ENCODE measurements around the gene ADGRG7. TPM values are rescaled to one million over a fixed set of nuclear protein-coding genes. Genes with fewer than 3 reads are reported as not detected.

The ADGRG7 gene
- total and polyA plus RNA-seq, 2 of the 13 experiments (the other 11 are each of a cell fraction or from before 2014, with no cell fraction given) = not detected

DNA sequence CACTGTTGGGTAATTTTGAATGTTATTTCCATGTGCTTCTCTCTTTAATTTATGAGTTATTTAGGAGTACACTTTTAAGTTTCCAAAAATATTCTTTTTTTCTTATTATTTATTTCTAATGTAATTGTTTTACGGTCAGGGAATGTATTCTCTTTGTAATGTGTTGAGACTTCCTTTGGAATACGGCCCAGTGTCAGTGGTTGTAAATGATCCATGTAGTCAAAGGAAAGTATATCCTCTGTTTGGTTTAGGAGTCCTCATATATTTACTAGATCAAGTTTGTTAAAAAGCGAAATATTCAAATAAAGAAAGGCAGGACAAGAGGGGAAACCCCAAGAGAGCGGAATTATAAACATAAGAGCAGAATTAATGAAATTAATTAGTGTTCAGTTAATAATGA, 49.0 kb upstream of the ADGRG7 start:
- 87% methylated on average over 4 of the region's 4 CpGs for WGBS (ENCODE audit: low lambda C conversion rate)
- FAIRE-seq (no peak), ATAC-seq (no peak), DNase-seq (ENCODE audit: low spot score) (no peak)
- CTCF ChIA-PET (ENCODE audit: low intra/inter-chr PET ratio, low total read pairs) = no interaction called here
- Histone ChIP-seq H3K9me3 (ENCODE audit: low read length) (no peaks in the 10 kb centered on the region), H3K4me2 (ENCODE audit: low read depth, low read length) (no peak overlapping the region), H3K4me3 (replicated peaks in 1 of 3; ENCODE audit: insufficient read depth in 1 of 3, low read depth in 2 of 3, low read length in 3 of 3) (no peak overlapping the region), H3K4me1 (ENCODE audit: insufficient read depth, low read length) (no peaks in the 10 kb centered on the region), H3K9ac (ENCODE audit: insufficient read depth, low read depth, low read length) (no peak overlapping the region), H3K27ac (ENCODE audit: extremely low read length, insufficient read depth, low read length) (no peak overlapping the region), H3K79me2 (ENCODE audit: insufficient read depth, low read length) (no peaks in the 10 kb centered on the region), H4K20me1 (ENCODE audit: insufficient read depth, low read length) (no peaks in the 10 kb centered on the region), H3K27me3 (ENCODE audit: control insufficient read depth in 1 of 2, insufficient read depth in 2 of 2, low read length in 2 of 2) (no peaks in the 10 kb centered on the region), H3K36me3 (replicated peaks in 1 of 2; ENCODE audit: control insufficient read depth in 1 of 2, insufficient read depth in 2 of 2, low read length in 2 of 2) (0 out of 5 replicates have a peak, but pooled peaks cover 0 to 4% of the 10 kb centered on the region in 2 experiments), H2AFZ (ENCODE audit: low read length) (no peak overlapping the region)
- in situ Hi-C loops (cut with HindIII; ENCODE audit: extremely low pct_ligation_motif_present, low pct_unique_long_range_greater_than_20kb) = no loop called here
- POLR2A ChIA-PET = no interaction called here
- intact Hi-C loops (cut with micrococcal nuclease; ENCODE audit: unreplicated experiment) = no loop called here
- no TSS peak for BruUV-seq (replicated peaks)
- no peak for TF ChIP-seq ZNF33A (CRISPR knock-in tag; IDR thresholded peaks at IDR 0.05; ENCODE audit: borderline replicate concordance)
- TF ChIP-seq SMAD1 (CRISPR knock-in tag; IDR thresholded peaks at IDR 0.05; ENCODE audit: borderline replicate concordance, low read depth) = no peak
- TF ChIP-seq, protein P1, sequence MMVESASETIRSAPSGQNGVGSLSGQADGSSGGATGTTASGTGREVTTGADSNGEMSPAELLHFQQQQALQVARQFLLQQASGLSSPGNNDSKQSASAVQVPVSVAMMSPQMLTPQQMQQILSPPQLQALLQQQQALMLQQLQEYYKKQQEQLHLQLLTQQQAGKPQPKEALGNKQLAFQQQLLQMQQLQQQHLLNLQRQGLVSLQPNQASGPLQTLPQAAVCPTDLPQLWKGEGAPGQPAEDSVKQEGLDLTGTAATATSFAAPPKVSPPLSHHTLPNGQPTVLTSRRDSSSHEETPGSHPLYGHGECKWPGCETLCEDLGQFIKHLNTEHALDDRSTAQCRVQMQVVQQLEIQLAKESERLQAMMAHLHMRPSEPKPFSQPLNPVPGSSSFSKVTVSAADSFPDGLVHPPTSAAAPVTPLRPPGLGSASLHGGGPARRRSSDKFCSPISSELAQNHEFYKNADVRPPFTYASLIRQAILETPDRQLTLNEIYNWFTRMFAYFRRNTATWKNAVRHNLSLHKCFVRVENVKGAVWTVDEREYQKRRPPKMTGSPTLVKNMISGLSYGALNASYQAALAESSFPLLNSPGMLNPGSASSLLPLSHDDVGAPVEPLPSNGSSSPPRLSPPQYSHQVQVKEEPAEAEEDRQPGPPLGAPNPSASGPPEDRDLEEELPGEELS (CRISPR knock-in tag; IDR thresholded peaks at IDR 0.05) = no peak
- TF ChIP-seq RORA (CRISPR knock-in tag; IDR thresholded peaks at IDR 0.05) = no peak
- no peak for TF ChIP-seq FOXA3 (CRISPR knock-in tag; IDR thresholded peaks at IDR 0.05)
- no peak for TF ChIP-seq SRSF1 (optimal IDR thresholded peaks at IDR 0.05; ENCODE audit: low read depth, low read length)
- no peak for TF ChIP-seq GTF3A (CRISPR knock-in tag; conservative IDR thresholded peaks at IDR 0.05)
- no peak for TF ChIP-seq SAFB2 (CRISPR knock-in tag; IDR thresholded peaks at IDR 0.05; ENCODE audit: borderline replicate concordance, low read depth)
- TF ChIP-seq, protein P2, sequence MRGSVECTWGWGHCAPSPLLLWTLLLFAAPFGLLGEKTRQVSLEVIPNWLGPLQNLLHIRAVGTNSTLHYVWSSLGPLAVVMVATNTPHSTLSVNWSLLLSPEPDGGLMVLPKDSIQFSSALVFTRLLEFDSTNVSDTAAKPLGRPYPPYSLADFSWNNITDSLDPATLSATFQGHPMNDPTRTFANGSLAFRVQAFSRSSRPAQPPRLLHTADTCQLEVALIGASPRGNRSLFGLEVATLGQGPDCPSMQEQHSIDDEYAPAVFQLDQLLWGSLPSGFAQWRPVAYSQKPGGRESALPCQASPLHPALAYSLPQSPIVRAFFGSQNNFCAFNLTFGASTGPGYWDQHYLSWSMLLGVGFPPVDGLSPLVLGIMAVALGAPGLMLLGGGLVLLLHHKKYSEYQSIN (CRISPR knock-in tag; IDR thresholded peaks at IDR 0.05; ENCODE audit: borderline replicate concordance) = no peak
- TF ChIP-seq TCF7L2 (IDR thresholded peaks at IDR 0.05; ENCODE audit: low read depth, low read length) = no peak
- no peak for TF ChIP-seq THAP11 (CRISPR knock-in tag; IDR thresholded peaks at IDR 0.05)
- TF ChIP-seq GTF2F1 (IDR thresholded peaks at IDR 0.05; ENCODE audit: low read length) = no peak
- TF ChIP-seq ZNF263 (CRISPR knock-in tag; IDR thresholded peaks at IDR 0.05) = no peak
- TF ChIP-seq TMF1 (CRISPR knock-in tag; IDR thresholded peaks at IDR 0.05; ENCODE audit: low read depth) = no peak
- TF ChIP-seq, protein P3, sequence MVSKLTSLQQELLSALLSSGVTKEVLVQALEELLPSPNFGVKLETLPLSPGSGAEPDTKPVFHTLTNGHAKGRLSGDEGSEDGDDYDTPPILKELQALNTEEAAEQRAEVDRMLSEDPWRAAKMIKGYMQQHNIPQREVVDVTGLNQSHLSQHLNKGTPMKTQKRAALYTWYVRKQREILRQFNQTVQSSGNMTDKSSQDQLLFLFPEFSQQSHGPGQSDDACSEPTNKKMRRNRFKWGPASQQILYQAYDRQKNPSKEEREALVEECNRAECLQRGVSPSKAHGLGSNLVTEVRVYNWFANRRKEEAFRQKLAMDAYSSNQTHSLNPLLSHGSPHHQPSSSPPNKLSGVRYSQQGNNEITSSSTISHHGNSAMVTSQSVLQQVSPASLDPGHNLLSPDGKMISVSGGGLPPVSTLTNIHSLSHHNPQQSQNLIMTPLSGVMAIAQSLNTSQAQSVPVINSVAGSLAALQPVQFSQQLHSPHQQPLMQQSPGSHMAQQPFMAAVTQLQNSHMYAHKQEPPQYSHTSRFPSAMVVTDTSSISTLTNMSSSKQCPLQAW (CRISPR knock-in tag; IDR thresholded peaks at IDR 0.05) = no peak
- TF ChIP-seq FOXJ3 (CRISPR knock-in tag; IDR thresholded peaks at IDR 0.05; ENCODE audit: borderline replicate concordance) = no peak
- no peak for TF ChIP-seq AHR (CRISPR knock-in tag; IDR thresholded peaks at IDR 0.05)
- TF ChIP-seq, protein P4, sequence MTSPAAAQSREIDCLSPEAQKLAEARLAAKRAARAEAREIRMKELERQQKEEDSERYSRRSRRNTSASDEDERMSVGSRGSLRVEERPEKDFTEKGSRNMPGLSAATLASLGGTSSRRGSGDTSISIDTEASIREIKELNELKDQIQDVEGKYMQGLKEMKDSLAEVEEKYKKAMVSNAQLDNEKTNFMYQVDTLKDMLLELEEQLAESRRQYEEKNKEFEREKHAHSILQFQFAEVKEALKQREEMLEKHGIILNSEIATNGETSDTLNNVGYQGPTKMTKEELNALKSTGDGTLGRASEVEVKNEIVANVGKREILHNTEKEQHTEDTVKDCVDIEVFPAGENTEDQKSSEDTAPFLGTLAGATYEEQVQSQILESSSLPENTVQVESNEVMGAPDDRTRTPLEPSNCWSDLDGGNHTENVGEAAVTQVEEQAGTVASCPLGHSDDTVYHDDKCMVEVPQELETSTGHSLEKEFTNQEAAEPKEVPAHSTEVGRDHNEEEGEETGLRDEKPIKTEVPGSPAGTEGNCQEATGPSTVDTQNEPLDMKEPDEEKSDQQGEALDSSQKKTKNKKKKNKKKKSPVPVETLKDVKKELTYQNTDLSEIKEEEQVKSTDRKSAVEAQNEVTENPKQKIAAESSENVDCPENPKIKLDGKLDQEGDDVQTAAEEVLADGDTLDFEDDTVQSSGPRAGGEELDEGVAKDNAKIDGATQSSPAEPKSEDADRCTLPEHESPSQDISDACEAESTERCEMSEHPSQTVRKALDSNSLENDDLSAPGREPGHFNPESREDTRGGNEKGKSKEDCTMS (CRISPR knock-in tag; conservative IDR thresholded peaks at IDR 0.05) = no peak
- no peak for TF ChIP-seq ZKSCAN1 (IDR thresholded peaks at IDR 0.05; ENCODE audit: low read length)
- no peak for TF ChIP-seq HOXA9 (CRISPR knock-in tag; IDR thresholded peaks at IDR 0.05; ENCODE audit: borderline replicate concordance)
